Measurements from ENCODE around the gene MPI. TPM values are rescaled to one million over a fixed set of nuclear protein-coding genes. Genes with fewer than 3 reads are reported as not detected.
"Not testable (repeated sequence)": the region's sequence is repeated elsewhere in the genome, so short reads cannot be mapped to it uniquely, and the experiment has no call there.

MPI gene
- total RNA-seq, 4 donors from 2014 or later, result 27.6 to 73.1 (median 32.5) TPM

DNA sequence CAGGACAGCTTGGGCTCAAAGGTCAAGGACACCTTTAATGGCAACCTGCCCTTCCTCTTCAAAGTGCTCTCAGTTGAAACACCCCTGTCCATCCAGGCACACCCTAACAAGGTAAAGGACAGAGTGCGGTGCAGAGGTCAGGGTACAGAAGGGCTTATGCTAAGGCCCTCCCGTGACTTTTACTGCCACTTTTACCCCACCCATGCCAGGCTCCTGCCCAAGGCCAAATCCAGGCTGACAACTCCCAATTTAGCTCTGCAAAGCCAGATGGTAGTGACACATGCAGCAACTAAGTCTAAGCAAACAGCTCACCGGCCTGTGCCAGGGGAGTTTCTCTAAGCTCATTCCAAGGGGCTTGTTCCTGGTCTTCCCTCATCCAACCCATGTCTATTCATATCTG, 1.6 kb downstream of the MPI start:
- TF ChIP-seq, protein P1, sequence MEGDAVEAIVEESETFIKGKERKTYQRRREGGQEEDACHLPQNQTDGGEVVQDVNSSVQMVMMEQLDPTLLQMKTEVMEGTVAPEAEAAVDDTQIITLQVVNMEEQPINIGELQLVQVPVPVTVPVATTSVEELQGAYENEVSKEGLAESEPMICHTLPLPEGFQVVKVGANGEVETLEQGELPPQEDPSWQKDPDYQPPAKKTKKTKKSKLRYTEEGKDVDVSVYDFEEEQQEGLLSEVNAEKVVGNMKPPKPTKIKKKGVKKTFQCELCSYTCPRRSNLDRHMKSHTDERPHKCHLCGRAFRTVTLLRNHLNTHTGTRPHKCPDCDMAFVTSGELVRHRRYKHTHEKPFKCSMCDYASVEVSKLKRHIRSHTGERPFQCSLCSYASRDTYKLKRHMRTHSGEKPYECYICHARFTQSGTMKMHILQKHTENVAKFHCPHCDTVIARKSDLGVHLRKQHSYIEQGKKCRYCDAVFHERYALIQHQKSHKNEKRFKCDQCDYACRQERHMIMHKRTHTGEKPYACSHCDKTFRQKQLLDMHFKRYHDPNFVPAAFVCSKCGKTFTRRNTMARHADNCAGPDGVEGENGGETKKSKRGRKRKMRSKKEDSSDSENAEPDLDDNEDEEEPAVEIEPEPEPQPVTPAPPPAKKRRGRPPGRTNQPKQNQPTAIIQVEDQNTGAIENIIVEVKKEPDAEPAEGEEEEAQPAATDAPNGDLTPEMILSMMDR (IDR thresholded peaks at IDR 0.05), result no peak
- TF ChIP-seq POLR2A (IDR thresholded peaks at IDR 0.05), result no peak
- WGBS, 2 donors, result 58 to 62% methylated on average over 3 of the region's 3 CpGs
- no peak overlapping the region for H3K4me3 ChIP-seq (ENCODE audit: low read depth, poor library complexity, severe bottlenecking)
- intact Hi-C loops (cut with DNase I; ENCODE audit: low total_unique reads), result loop anchor here (10.0 kb wide), 1 partner anchor 47 kb away; the partner anchor contains the start of gene ULK3
- DNase-seq (ENCODE audit: low spot score in 2 of 2), result no peak

DNA sequence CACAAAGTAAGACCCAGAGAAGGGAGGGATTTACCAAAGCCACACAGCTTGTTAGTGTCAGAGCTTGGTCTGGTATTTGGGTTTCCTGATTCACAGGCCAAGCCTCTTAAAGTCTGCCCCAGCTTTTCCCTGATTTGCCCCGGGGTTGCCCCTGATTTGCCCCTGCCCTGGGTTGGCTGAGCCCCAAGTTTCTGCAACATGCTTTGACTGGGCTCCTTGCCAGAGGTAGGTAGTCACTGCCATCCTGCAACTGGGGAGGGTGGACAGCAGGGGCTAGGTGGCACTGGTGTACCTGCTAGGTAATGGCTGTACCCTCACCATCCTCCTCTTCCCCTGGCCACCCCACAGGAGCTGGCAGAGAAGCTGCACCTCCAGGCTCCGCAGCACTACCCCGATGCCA, 2.5 kb downstream of the MPI start:
- intact Hi-C loops (cut with DNase I; ENCODE audit: low total_unique reads), result loop anchor here (10.0 kb wide), 1 partner anchor 48 kb away; the partner anchor contains the start of gene ULK3

DNA sequence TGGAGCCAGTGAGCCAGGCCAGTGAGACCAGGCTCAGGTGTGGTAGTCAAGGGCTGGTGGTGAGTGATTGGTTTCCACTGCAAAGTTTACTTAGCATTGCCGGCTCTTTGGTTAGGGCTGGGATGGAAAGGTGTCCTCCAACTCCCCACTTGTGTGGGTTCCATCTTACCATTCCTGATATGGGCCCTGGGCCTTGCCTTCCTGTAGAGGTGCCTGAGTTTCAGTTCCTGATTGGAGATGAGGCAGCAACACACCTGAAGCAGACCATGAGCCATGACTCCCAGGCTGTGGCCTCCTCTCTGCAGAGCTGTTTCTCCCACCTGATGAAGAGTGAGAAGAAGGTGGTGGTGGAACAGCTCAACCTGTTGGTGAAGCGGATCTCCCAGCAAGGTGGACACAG, 3.1 kb downstream of the MPI start:
- intact Hi-C loops (cut with DNase I; ENCODE audit: low total_unique reads), result loop anchor here (10.0 kb wide), 1 partner anchor 48 kb away; the partner anchor contains the start of gene ULK3

More for the DNA sequence above, 2.5 kb downstream of the MPI start:
- DNase-seq (ENCODE audit: low spot score in 2 of 2), result no peak
- WGBS, 2 donors, result 70 to 93% methylated on average over 3 of the region's 3 CpGs
- no peak overlapping the region for H3K4me3 ChIP-seq (ENCODE audit: low read depth, poor library complexity, severe bottlenecking)
- TF ChIP-seq, protein P1 (IDR thresholded peaks at IDR 0.05), result no peak
- no peak for TF ChIP-seq POLR2A (IDR thresholded peaks at IDR 0.05)

DNA sequence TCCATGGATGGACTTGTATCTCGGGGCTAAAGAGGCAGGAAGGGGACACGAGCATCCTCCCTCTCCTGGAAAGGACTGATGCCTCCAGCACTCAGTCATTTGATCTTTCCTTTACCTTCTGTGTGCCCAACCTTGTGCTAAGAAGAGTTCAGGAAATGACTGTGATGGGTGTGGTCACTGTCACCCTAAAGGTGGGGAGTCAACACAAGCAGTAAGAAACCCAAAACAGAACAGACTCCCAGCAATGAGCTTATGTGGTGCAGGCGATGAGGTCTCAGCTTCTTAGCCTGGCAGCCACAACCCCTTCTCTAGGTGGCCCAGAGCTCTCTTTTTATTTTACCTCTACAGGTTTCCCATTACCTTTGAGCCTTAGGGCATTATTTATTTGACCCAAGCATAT, 3.8 kb downstream of the MPI start:
- intact Hi-C loops (cut with DNase I; ENCODE audit: low total_unique reads), result loop anchor here (10.0 kb wide), 1 partner anchor 49 kb away; the partner anchor contains the start of gene ULK3
- DNase-seq (ENCODE audit: low spot score in 2 of 2), result no peak
- TF ChIP-seq POLR2A (IDR thresholded peaks at IDR 0.05), result no peak
- TF ChIP-seq, protein P1 (IDR thresholded peaks at IDR 0.05), result no peak
- WGBS, 2 donors, result 70 to 78% methylated on average over 3 of the region's 3 CpGs
- H3K4me3 ChIP-seq (ENCODE audit: low read depth, poor library complexity, severe bottlenecking), result no peak overlapping the region

More for the DNA sequence above, 3.1 kb downstream of the MPI start:
- TF ChIP-seq, protein P1 (IDR thresholded peaks at IDR 0.05), result no peak
- no peak overlapping the region for H3K4me3 ChIP-seq (ENCODE audit: low read depth, poor library complexity, severe bottlenecking)
- WGBS, 2 donors, result 83 to 96% methylated on average over 2 of the region's 2 CpGs
- no peak for DNase-seq (ENCODE audit: low spot score in 2 of 2)

DNA sequence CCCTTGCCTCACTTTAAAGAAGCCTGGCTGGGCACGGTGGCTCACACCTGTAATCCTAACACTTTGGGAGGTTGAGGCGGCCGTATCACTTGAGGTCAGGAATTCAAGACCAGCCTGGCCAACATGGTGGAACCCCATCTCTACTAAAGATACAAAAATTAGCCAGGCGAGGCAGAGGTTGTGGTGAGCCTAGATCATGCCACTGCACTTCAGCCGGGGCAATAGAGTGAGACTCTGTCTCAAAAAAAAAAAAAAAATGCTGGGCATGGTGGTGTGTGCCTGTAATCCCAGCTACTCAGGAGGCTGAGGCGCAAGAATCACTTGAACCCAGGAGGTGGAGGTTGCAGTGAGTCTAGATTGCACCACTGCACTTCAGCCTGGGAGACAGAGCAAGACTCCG, 4.5 kb downstream of the MPI start:
- 90 to 94% methylated on average over 7 of the region's 7 CpGs for WGBS, 2 donors
- DNase-seq (ENCODE audit: low spot score in 2 of 2); H3K4me3 ChIP-seq (ENCODE audit: low read depth, poor library complexity, severe bottlenecking): not testable (repeated sequence)
- intact Hi-C loops (cut with DNase I; ENCODE audit: low total_unique reads), result loop anchor here (10.0 kb wide), 1 partner anchor 50 kb away; the partner anchor contains the start of gene ULK3

DNA sequence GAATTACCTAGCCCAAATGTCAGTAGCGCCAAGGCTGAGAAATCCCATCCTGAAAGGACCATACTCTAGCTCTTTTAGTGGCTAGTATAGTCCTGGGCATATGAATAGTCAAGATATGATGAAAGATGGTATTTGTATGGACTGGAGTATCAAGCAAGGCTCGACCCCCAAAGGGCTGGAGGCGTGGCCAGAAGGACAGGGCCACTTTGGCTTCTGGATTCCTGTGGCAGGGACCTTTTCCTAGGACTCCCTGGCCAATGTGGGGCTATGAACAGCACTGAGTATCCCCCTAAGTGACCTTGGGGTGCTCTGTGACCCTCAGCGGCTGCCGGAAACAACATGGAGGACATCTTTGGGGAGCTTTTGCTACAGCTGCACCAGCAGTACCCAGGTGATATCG, 6.0 kb downstream of the MPI start:
- WGBS, 2 donors, result 93 to 95% methylated on average over 6 of the region's 6 CpGs
- DNase-seq (ENCODE audit: low spot score in 2 of 2), result no peak
- TF ChIP-seq POLR2A (IDR thresholded peaks at IDR 0.05), result no peak
- TF ChIP-seq, protein P1 (IDR thresholded peaks at IDR 0.05), result no peak
- intact Hi-C loops (cut with DNase I; ENCODE audit: low total_unique reads), result loop anchor here (10.0 kb wide), 1 partner anchor 51 kb away; the partner anchor contains the start of gene ULK3
- H3K4me3 ChIP-seq (ENCODE audit: low read depth, poor library complexity, severe bottlenecking), result no peak overlapping the region

Measured in lower leg skin (tissue), 4 donors.